Fibroblast of skin of back (primary cell): Measurements from ENCODE around the gene FBXO31.
"Not testable (repeated sequence)": the region's sequence is repeated elsewhere in the genome, so short reads cannot be mapped to it uniquely, and the experiment has no call there.

Experiments used
- DNase-seq: peaks from one replicate; pipeline ENCODE4 v3.0.0-alpha.2; 2013

FBXO31 gene

GRCh38 chr16:87362828-87363559, 20.6 kb downstream of the FBXO31 start:
- DNase-seq = not testable (repeated sequence)

GRCh38 chr16:87361916-87362619, 21.5 kb downstream of the FBXO31 start:
- no peak for DNase-seq

- DNase-seq = no peak
Observed at GRCh38 chr16:87360862-87361610, 22.5 kb downstream of the FBXO31 start.

- DNase-seq = no peak
Observed at GRCh38 chr16:87359121-87359520, 24.5 kb downstream of the FBXO31 start.

GRCh38 chr16:87358696-87359095, 24.9 kb downstream of the FBXO31 start:
- no peak for DNase-seq

GRCh38 chr16:87358250-87358649, 25.3 kb downstream of the FBXO31 start:
- DNase-seq = no peak

- no peak for DNase-seq
Observed at GRCh38 chr16:87356491-87356853, 27.1 kb downstream of the FBXO31 start.

GRCh38 chr16:87353613-87354012, 30.0 kb downstream of the FBXO31 start:
- no peak for DNase-seq

- no peak for DNase-seq
Observed at GRCh38 chr16:87352818-87353217, 30.8 kb downstream of the FBXO31 start.

GRCh38 chr16:87351320-87351698, 32.3 kb downstream of the FBXO31 start:
- DNase-seq = no peak

GRCh38 chr16:87350681-87351319, 32.8 kb downstream of the FBXO31 start:
- DNase-seq = peak; percentile 56

GRCh38 chr16:87350031-87350430, 33.5 kb downstream of the FBXO31 start:
- DNase-seq = no peak

- no peak for DNase-seq
Observed at GRCh38 chr16:87348616-87349157, 34.9 kb downstream of the FBXO31 start.

GRCh38 chr16:87347932-87348615, 35.5 kb downstream of the FBXO31 start:
- no peak for DNase-seq

- DNase-seq = no peak
Observed at GRCh38 chr16:87346517-87347060, 37.0 kb downstream of the FBXO31 start.

- DNase-seq = no peak
Observed at GRCh38 chr16:87345726-87346424, 37.7 kb downstream of the FBXO31 start.

- DNase-seq = peak; percentile 48
Observed at GRCh38 chr16:87344931-87345631, 38.5 kb downstream of the FBXO31 start.

- DNase-seq = peak; percentile 42
Observed at GRCh38 chr16:87344165-87344930, 39.2 kb downstream of the FBXO31 start.

- no peak for DNase-seq
Observed at GRCh38 chr16:87343753-87344050, 39.9 kb downstream of the FBXO31 start.
